Panc1 (cell line): ENCODE measurements around the gene C20orf204.

ENCODE experiments used
- CTCF ChIP-seq: fragments of 450-650 bp; IDR thresholded peaks from 2 replicates; pipeline ENCODE4 v1.5.1; 2017; ENCODE audit warnings: mild to moderate bottlenecking
- REST ChIP-seq, 2 experiments: IDR thresholded peaks; 2 replicates each; pipeline ENCODE4 v1.6.1; 2011 to 2012; ENCODE audit warnings: low read depth in 2 of 2, control low read depth in 1 of 2, low read length in 1 of 2, mild to moderate bottlenecking in 1 of 2, moderate library complexity in 1 of 2; ENCODE audit not compliant: insufficient read depth in 1 of 2

GRCh38 chr20:64039293-64040160 is 3.5 kb downstream of the C20orf204 start:
- TF ChIP-seq CTCF (no peak), REST (IDR thresholded peaks at IDR 0.05; ENCODE audit: insufficient read depth in 1 of 2, low read depth in 2 of 2, low read length in 1 of 2) (no peak)
